ENCODE results near the gene D2HGDH. TPM values are rescaled to one million over a fixed set of nuclear protein-coding genes. Genes with fewer than 3 reads are reported as not detected.

D2HGDH gene
- total and polyA plus RNA-seq, 7 donors = 6.0 to 36.9 (median 12.0) TPM

- Histone ChIP-seq H3K4me1 (no peaks in the 10 kb centered on the region), H3K4me3 (no peak overlapping the region), H3K9me3 (no peaks in the 10 kb centered on the region), H3K27ac (no peak overlapping the region), H3K36me3 (no peaks in the 10 kb centered on the region), H3K27me3 (peaks cover 0 to 8% (median 0%) of the 10 kb centered on the region in 3 donors)
- TF ChIP-seq POLR2A (IDR thresholded peaks at IDR 0.05) (no peak), POLR2AphosphoS5 (IDR thresholded peaks at IDR 0.05) (no peak)
- 91 to 95% methylated on average over 5 of the region's 5 CpGs for WGBS, 2 donors
- DNase-seq = no peak
- intact Hi-C loops (cut with DNase I) = no loop called here
These were observed 59.0 kb downstream of the D2HGDH start for GRCh38 chr2:241793385-241793784.

GRCh38 chr2:241794250-241794823 lies 59.9 kb downstream of the D2HGDH start:
- Histone ChIP-seq H3K27ac (no peak overlapping the region), H3K36me3 (no peaks in the 10 kb centered on the region), H3K27me3 (peaks cover 0 to 11% (median 0%) of the 10 kb centered on the region in 3 donors), H3K4me3 (no peak overlapping the region), H3K9me3 (no peaks in the 10 kb centered on the region), H3K4me1 (no peaks in the 10 kb centered on the region)
- WGBS, 2 donors = 36 to 76% methylated on average over 10 of the region's 10 CpGs
- TF ChIP-seq POLR2A (IDR thresholded peaks at IDR 0.05) (no peak), EP300 (IDR thresholded peaks at IDR 0.05) (no peak), POLR2AphosphoS5 (IDR thresholded peaks at IDR 0.05) (no peak)
- TF ChIP-seq, protein P1, sequence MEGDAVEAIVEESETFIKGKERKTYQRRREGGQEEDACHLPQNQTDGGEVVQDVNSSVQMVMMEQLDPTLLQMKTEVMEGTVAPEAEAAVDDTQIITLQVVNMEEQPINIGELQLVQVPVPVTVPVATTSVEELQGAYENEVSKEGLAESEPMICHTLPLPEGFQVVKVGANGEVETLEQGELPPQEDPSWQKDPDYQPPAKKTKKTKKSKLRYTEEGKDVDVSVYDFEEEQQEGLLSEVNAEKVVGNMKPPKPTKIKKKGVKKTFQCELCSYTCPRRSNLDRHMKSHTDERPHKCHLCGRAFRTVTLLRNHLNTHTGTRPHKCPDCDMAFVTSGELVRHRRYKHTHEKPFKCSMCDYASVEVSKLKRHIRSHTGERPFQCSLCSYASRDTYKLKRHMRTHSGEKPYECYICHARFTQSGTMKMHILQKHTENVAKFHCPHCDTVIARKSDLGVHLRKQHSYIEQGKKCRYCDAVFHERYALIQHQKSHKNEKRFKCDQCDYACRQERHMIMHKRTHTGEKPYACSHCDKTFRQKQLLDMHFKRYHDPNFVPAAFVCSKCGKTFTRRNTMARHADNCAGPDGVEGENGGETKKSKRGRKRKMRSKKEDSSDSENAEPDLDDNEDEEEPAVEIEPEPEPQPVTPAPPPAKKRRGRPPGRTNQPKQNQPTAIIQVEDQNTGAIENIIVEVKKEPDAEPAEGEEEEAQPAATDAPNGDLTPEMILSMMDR (IDR thresholded peaks at IDR 0.05) = no peak
- no peak for DNase-seq
- intact Hi-C loops (cut with DNase I) = no loop called here

DNA sequence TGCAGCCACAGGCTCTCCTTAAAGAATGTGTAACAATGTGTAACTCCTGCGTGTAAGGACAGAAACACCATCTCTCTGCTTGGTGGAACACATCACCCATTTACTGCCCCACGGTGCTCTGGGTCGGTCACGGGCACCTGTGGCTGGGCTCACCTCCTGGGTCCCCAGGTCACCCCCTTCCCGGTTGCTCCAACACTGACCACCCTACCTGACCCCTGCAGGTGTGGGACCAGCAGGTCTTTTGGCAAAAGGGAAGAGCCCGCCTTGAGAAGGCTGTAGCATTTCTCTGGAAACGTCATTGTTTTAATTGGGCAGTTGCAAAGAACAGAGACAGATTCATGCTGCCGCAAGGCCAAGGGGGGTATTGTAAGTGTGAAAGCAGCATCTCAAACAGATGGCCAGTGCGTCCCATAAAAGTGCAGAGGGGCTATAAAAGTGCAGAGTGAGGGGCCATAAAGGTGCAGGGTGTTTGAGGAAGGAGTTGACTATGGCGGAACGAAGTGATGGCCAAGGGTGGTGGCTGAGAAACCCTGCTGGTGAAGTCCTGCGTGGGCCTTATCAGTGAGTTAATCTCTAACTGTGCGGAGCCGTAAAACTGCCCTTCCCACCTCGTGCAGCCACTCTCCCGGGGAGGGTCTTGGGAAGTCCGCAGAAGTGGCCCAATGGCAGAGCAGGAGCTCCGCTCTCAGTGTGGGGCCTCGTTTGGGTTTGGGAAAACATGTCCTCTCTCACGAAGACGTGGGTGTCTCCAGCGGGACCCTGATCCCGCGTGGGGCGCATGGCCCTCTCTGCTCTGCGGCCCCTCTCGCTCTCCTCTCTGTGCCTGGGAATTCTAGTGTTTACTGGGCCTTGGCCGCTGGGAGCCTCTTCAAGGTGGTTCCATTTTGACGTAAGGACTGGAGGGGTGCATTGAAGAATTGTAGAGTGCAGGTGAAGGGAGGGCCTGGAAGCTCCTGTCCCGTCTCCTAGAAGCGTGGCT lies 60.9 kb downstream of the D2HGDH start:
- no peaks in the 10 kb centered on the region for H3K4me1 ChIP-seq
- no peaks in the 10 kb centered on the region for H3K36me3 ChIP-seq
- WGBS, 2 donors = 14 to 66% methylated on average over 31 of the region's 31 CpGs
- no peaks in the 10 kb centered on the region for H3K9me3 ChIP-seq
- H3K27ac ChIP-seq = no peak overlapping the region
- TF ChIP-seq, protein P1 (IDR thresholded peaks at IDR 0.05) = no peak
- TF ChIP-seq POLR2A (IDR thresholded peaks at IDR 0.05) (no peak), POLR2AphosphoS5 (IDR thresholded peaks at IDR 0.05) (no peak), EP300 (IDR thresholded peaks at IDR 0.05) (no peak)
- no peak for DNase-seq
- H3K27me3 ChIP-seq = peaks cover 0 to 14% (median 0%) of the 10 kb centered on the region in 3 donors
- no peak overlapping the region for H3K4me3 ChIP-seq
- intact Hi-C loops (cut with DNase I) = no loop called here

DNA sequence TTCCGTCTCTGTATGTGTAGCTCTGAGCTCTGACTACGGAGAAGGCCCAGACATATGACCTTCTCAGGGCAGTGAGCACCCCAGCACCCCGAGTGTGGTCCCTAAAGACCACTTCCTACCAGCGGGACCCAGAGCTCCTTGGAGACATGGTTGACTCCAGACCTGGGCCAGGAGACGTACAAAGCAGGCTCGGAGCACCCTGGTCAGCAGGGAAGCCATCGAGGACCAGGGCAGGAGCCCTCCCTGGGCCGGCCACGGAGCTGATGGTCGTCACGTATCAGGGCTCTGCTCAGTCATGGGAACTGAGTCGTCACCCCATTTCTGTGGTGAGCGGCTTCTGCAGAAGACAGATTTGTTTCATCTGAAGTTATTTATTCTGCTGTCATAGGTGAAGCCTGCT lies 61.8 kb downstream of the D2HGDH start:
- no peaks in the 10 kb centered on the region for H3K4me1 ChIP-seq
- no peaks in the 10 kb centered on the region for H3K9me3 ChIP-seq
- intact Hi-C loops (cut with DNase I) = no loop called here
- no peak for DNase-seq
- no peak overlapping the region for H3K4me3 ChIP-seq
- H3K27ac ChIP-seq = no peak overlapping the region
- 69 to 94% methylated on average over 13 of the region's 13 CpGs for WGBS, 2 donors
- H3K36me3 ChIP-seq = no peaks in the 10 kb centered on the region
- H3K27me3 ChIP-seq = peaks cover 0 to 17% (median 0%) of the 10 kb centered on the region in 3 donors
- TF ChIP-seq POLR2AphosphoS5 (IDR thresholded peaks at IDR 0.05) (no peak), POLR2A (IDR thresholded peaks at IDR 0.05) (no peak), EP300 (IDR thresholded peaks at IDR 0.05) (no peak)
- TF ChIP-seq, protein P1 (IDR thresholded peaks at IDR 0.05) = no peak

DNA sequence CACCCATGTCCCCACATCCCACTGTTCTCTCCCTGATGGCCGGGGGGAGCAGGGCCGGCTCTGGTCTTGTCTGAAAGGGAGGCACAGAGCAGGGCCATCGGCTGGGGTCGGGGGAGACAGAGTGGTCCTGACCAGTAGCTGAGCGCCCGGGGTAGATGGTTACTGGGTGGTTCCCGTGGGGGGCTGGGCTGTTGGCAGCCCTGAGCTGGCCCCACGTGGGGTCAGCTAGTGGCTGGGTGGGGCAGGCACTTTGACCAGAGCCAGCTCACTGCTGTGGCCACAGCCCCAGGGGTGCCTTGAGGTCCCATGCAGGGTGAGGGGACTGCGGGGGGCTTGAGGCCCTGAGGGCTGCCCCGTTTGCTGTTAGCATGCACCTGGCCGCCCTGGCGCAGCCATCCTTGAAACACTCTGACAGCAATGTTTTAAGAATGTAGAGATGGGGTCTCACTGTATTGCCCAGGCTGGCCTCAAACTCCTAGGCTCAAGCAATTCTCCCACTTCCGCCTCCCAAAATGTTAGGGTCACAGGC lies 62.2 kb downstream of the D2HGDH start:
- TF ChIP-seq POLR2AphosphoS5 (IDR thresholded peaks at IDR 0.05) (no peak), EP300 (IDR thresholded peaks at IDR 0.05) (no peak), POLR2A (IDR thresholded peaks at IDR 0.05) (no peak)
- TF ChIP-seq, protein P1 (IDR thresholded peaks at IDR 0.05) = no peak
- peaks cover 0 to 21% (median 0%) of the 10 kb centered on the region in 3 donors for H3K27me3 ChIP-seq
- no peak overlapping the region for H3K27ac ChIP-seq
- H3K4me1 ChIP-seq = no peaks in the 10 kb centered on the region
- H3K36me3 ChIP-seq = no peaks in the 10 kb centered on the region
- H3K9me3 ChIP-seq = no peaks in the 10 kb centered on the region
- DNase-seq = peak; percentile 61
- intact Hi-C loops (cut with DNase I) = no loop called here
- 31 to 86% methylated on average over 13 of the region's 13 CpGs for WGBS, 2 donors
- no peak overlapping the region for H3K4me3 ChIP-seq

Measured in sigmoid colon (tissue), 7 donors.